ENCODE data around the gene PLLP.

Gene PLLP

DNA sequence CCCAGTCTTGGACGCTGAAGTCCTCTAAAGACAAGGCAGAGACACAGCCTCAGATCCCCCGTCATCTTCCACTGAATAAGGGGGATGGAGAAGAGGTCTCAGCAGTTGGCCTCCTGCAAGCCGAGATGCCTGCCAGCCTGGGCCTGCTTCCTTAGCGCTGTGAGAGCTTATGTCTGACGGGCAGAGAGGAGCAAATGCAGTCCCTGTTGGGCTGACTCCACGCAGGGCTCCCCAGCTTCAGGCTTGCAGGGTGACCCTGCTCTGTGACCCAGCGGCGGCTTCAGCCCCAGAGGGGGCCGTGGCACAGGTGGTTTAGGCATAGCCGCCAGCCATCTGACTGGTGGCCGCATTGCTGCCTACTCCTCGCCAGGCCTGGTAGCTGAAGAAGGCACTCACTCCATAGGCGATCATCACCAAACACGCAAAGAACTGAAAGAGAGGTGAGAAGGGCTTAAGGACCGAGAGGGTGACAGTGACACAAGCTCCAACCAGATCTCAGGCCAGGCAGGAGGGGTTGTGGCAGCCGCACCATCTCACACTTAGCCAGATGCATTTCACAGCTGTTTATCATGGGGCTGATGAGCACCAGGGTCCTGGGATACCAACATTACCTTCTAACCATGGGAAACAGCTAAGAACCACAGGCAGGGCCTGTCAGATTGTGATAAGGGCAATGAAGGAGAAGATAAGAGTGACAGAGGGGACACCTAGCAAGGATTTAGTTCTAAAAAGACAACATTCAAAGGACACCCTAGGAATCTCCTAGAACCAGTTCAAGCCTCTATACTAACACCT is 27.7 kb downstream of the PLLP start:
- no peak for DNase-seq (ENCODE audit: low read depth)

DNA sequence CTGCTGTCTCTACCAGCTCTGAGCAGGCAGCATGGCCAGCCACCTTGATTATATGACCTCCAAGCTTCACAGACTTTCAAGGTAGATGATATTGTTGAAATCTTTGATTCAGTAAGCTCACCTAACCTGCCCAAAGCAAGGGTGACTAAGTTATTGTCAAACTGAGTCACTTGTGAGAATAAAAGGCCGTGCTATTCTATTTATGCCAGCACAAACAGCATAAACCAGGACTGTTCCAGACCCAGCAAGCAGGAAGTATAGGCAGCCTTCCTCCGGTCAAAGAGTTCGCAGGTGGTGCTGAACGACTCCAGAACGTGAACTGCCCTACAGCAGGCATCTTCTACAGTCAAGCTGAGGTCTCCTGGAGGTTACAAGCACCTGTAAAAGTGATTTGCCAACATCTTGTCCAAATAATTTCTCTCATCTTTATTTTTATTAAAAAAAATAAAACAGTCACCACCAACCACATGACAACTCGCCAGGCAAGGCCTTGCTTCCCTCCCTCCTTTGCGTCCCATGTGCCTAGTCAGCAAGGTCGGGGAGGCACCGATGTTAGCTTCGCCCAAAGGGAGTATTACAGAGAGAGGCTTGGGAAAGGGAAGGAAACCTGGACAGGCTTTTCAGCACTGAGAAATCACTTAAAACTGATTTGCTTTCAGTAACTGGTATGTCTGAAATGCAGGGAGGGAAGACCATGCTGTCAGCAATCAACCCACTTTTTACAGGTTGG is 28.6 kb downstream of the PLLP start:
- DNase-seq (ENCODE audit: low read depth), result no peak

DNA sequence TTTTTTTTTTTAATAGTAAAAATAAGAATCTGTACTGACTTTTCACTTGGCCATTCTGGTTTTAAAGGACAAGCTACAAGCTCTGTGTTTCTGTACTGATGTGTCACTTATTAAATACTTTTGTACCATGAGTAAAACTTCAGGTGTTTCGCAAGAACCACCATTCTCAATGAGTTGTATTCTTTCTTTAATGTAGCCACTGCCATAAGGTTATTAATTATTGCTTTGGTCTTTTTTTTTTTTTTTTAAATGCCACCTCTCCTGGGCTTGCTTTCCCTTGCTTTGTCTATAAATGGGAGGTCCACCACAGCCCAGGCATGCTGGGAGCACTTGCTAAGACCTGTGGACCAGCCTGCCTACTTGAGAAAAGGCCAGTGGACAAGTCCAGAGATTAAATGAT is 31.0 kb downstream of the PLLP start:
- DNase-seq (ENCODE audit: low read depth), result no peak

DNA sequence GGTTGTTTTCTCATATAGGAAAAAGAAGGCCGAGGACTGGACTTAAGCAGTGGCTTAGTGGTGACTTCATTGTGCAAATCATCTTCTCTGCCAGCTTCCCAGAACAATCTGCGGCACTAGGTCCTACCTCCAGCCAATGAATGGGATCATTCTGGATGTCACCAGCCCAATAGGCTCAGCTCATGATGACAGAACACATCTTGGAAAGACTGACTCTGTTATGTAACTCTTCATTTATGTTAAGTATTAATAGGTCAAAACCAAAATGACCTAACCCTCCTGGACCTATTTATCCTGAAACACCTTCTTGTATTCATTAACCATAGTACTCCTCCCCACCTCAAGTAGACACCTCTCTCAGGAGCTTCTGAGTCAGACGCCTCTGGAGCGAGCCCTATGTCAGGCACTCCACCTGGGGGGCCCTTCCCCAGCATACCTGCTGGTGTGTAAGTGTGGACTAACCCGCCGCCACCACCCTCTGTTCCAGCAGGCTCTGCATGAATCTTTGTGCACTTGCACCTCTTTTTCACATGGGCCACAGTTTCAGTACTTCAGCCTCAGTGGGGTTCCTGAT is 32.2 kb downstream of the PLLP start:
- no peak for DNase-seq (ENCODE audit: low read depth)

DNA sequence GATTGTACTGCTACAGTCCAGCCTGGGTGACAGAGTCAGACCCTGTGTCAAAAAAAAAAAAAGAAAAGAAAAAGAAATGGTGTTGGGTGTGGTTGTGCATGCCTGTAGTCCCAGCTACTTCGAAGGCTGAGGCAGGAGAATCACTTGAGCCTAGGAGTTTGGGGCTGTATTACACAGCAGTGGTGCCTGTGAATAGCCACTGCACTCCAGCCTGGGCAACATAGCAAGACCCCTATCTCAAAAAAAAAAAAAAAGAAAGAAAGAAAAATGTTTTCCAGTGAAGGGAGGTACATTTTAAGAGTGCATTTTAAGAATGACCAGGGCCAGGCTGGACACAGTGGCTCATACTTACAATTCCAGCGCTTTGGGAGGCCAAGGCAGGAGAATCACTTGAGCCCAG is 33.1 kb downstream of the PLLP start:
- DNase-seq (ENCODE audit: low read depth), result no peak

DNA sequence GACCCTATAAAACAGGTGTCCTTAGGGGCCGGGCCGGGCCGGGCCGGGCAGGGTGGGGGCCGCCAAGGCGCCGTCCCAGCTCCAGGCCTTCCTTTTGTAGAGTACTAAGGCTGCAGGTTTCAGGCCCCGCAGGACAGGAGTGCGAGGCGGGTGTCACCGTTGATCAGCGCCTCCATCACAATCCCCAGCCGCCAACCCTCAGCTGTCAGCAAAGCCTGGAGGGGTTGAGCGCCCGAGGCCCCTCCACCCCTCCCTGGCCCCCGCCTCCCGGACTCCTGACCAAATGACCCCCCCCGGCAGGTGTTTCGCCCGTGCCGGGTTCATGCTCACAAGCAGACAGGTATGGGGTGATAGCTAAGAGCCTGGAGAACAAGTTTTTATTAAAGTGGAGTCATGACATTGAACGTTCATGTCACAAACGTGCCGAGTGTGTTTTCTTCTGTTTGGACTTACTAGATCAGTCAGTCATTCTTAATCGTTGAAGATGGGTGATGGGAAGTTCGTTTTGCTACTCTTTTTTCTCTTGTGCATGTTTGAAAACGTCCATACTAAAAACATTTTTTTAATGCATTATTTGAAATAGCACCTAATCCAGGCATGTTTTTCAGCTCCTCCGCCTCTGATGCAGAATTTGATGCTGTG is 38.9 kb downstream of the PLLP start:
- DNase-seq (ENCODE audit: low read depth), result no peak

DNA sequence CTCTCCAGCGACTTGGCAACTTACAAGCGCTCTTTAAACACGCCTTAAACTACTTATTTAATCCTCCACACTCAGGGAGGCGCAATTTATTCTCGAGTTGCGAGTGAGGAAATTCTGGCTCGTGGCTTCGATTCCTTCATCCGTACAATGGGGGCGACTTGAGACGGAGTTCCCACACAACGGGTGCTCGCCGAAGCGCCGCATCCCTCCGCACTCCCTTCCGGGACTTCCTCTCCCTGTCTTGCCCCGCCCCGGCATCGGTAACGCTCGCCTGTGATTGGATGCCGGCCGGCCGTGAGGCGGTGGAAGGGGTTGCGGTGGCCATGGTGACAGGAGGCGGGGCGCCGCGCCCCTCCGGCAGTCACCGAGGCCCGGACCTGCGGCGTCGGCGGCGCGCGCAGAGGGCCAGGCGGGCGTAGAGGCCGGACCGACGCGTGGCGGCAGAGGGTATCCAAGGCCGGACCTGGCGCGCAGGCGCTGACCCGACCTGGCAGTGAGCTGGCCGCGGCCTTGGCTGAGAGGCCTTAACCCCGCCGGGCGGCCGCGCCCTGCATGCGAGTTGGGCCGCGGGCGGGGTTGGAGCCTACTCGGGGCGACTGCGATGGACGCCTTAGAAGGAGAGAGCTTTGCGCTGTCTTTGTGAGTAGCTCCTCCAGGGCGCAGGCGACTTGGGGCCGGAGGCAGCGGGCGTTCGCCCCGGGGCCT is 39.6 kb downstream of the PLLP start, which contains the start of gene ARL2BP:
Gene ARL2BP (plus strand): TSS at position 493 of the 705 bp plus-strand sequence. CDS start 109 bp downstream, at position 602.
- DNase-seq (ENCODE audit: low read depth), result peak; percentile 91

DNA sequence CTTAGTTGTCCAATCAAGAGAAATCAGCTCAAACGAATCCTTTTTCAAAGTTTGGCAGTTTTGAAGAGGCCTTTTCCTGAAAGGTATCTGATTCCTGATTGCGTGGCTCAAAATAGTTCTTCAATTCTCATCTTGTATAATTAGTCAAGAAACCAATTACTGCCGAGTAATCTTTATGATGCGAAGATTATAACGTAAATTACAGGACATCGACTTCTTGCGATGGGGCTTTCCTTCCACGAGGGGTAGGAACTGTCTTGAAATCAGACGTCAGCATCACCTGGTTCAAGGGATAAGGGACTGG is 40.1 kb downstream of the PLLP start:
- no peak for DNase-seq (ENCODE audit: low read depth)

DNA sequence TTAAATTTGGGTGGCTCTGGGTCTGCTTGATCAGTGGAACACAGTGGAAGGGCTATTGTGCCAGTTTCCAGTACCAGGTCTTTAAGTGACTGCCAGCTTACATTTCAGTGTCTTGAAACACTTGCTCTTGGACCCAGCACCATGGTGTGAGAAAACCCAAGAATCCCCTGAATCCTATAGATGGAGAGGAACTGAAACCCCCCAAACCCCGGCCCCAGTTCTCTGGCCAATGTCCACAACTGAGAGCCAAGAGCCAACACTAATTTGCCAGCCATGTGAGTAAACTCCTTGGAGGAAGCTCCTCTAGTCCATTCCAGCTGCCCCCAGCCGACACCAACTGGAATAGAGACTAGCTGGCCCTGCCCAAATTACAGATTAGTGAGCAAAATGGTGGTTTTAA is 41.8 kb downstream of the PLLP start:
- no peak for DNase-seq (ENCODE audit: low read depth)

DNA sequence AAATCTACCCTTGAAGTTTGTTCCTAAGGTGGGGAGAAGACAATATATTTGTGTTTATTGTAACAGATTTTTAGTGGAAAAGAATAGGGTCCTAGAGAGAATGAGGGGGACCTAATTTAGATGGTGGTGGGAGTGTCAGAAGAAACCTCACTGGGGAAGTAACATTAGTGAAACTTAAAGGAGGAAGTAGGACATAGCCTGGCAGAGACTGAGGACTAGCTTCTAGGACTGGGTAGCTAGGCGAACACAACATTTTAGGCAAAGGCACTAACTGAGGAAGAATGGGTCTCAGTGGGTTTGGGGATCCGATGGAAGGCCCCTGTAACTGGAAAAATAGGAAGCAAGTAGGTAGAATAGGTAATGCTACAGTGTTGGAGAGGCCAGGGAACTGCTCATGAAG is 43.6 kb downstream of the PLLP start:
- DNase-seq (ENCODE audit: low read depth), result no peak

DNA sequence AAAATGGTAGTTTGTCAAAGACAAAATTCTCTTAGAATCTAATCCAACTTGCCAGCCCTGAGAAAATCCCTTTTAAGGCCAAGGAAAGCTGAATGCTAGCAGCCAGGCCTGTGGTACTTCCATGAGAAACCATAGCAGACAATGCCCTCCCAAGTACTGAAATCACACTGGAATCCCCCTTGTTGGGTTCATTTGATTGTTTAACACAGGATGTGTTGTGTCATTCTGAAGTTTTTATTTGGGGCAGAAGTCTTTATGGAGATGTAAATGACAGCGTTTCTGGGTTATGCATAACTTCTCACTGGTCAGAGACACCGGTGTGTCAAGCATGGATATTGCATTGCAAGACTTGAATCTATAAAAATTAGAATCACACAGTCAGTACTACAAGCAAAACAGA is 45.4 kb downstream of the PLLP start:
- no peak for DNase-seq (ENCODE audit: low read depth)

DNA sequence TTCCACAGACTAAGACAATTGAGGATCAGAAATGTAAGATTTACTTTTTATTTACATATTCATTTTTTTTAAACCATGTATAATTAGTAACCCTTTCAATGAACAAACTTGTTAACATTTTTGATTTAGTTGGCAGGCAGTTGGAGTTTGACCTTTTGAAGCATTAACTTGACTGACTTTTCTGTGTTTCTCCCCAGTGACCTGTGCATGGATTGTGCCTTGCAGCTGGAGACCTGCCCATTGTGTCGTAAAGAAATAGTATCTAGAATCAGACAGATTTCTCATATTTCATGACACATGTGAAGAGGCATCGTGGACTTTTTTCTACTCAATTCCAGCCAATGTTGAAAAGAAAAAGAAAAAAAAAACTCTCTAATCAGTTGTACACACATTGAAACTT is 45.8 kb downstream of the PLLP start:
- DNase-seq (ENCODE audit: low read depth), result no peak

DNA sequence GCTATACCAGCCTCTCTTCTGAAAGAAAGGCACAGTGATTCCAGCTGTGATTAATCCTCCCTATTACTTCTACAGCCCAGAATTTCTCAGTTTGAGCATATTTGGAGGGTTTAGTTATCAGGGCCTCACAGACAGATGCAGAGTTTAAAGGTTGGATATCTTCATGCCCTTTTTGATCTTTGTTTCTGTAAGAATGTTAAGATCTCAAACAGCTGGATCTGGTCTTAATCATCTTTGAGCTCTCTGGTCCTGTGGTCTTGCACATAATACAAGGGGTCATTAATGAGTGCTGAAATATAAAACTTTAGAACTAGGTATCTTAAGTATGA is 48.5 kb downstream of the PLLP start:
- no peak for DNase-seq (ENCODE audit: low read depth)

DNA sequence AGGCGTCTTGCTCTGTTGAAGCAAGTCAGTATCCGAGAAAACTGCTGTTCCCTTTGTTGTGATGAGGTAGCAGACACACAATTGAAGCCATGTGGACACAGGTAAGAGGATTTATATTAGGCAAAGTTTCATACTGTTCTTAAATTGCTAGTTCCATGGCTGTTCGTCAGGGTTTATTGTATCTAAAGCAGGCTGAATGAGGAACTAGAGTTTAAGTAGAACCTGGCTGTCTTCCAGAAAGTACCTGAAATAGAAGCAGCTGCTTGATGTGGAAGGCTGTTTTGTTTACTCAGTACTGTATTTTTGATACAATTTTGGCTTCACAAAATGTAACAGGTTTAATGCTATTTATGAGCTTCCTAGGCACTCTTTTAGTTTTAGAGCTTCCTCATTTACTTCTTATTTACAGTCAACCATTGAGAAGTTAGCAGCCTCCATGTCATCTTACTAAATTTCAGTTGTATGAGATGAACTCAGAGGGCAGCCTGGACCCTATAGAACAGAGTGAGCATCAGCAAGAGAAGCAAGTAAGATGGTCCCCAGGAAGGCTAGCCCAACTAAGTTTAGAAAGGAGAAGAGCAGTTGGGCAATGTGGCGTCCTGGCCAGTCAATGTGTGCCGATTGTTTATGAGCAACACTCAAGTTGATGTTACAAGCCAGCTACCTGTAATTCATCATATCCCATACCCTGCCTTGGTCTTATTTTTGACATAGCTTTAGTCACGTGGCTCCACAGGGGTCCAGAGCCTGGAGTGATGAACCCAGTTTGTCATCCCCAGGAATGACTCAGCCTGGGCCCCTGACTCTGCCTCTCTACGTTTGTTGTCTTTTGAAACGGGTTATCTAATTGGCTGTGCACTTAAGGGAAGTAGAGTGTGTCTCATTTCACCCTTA is 49.1 kb downstream of the PLLP start:
- no peak for DNase-seq (ENCODE audit: low read depth)

DNA sequence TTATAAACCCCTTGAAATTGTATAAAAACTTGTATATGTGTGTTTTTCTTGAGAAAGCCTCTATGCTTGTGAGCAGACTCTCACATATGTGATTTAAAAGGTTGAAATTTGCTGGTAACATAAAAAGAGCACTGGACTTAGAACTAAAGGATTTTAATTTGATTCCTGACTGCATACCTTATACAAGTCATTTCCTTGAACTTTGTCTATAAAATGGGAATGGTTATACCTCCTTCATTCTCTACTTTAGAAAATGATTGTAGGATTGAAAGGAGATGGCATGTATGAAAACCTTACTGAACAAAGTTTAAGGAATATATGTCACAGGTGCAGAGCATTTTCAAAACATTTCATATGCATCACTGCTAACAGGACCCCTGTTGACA is 49.8 kb downstream of the PLLP start:
- no peak for DNase-seq (ENCODE audit: low read depth)

DNA sequence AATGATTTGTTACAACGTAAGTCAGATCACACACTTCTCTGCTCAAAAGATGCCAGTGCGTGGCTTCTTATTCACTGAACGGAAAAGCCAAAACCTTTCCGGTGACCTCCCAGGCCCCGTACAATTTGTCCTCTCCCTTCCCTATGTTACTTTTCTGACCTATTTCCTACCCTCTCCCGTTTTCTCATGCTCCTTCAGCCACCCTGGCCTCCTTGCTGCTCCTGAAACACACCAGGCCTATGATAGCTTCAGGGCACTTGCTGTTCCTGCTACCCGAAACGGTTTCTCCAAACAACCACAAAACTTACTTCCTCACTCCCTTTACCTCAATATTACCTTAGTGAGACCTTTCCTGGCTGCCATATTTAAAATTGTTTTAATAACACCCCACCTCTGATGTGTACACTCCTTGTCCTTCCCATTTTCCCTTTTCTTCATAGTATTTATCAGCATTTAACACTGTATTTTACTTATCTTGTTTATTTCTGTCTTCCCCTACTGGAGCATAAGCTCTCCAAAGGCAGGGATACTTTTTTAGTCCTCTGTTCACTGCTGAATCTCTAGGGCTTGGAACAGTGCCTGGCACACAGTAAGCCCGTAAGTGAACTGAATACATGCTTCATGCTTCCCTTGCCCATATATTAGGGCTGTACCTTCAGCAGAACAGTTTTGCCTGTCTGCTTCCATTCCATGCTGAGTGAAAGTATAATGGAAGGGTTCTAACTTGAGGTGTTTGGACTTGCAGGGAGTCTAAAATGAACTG is 50.3 kb downstream of the PLLP start:
- no peak for DNase-seq (ENCODE audit: low read depth)

DNA sequence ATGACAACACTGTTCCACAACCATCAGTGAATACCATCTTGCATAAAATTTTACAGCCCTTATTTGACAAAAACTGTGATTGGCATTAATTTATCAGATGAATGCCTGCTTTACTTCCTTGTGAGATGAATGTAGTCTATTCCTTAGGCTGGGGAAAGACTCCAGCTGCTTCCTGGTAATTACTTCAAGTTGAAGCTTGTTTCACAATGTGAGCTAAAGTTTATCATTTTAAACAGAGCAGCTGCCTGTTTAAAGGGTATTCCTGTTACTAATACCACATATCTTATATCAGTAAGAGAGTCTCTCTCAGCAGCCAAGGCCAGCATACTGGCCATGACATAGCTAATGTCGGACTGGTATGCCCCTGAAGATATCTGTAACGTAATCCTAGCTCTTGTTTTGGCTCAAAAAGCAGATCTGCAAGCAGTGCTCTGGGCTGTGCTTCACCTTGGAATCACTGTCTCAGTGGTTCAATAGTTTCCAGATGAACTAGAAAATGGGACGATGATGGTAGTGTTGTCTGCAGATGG is 52.6 kb downstream of the PLLP start:
- no peak for DNase-seq (ENCODE audit: low read depth)

DNA sequence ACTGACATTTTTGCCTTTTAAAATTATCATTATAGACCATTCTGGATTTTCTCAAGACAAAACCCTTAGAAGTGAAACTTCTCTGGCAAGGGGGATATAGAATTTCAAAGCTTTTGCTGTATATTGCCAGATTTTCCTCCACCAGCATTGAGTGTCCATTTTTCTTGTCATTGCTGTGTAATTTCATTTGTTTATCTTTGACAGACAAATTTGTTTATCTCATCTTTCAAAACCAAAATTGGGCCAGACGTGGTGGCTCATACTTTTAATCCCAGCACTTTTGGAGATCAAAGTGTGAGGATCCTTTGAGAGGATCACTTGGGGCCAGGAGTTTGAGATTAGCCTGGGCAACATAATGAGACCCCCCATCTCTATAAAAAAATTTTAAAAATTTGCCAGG is 55.4 kb downstream of the PLLP start:
- no peak for DNase-seq (ENCODE audit: low read depth)

DNA sequence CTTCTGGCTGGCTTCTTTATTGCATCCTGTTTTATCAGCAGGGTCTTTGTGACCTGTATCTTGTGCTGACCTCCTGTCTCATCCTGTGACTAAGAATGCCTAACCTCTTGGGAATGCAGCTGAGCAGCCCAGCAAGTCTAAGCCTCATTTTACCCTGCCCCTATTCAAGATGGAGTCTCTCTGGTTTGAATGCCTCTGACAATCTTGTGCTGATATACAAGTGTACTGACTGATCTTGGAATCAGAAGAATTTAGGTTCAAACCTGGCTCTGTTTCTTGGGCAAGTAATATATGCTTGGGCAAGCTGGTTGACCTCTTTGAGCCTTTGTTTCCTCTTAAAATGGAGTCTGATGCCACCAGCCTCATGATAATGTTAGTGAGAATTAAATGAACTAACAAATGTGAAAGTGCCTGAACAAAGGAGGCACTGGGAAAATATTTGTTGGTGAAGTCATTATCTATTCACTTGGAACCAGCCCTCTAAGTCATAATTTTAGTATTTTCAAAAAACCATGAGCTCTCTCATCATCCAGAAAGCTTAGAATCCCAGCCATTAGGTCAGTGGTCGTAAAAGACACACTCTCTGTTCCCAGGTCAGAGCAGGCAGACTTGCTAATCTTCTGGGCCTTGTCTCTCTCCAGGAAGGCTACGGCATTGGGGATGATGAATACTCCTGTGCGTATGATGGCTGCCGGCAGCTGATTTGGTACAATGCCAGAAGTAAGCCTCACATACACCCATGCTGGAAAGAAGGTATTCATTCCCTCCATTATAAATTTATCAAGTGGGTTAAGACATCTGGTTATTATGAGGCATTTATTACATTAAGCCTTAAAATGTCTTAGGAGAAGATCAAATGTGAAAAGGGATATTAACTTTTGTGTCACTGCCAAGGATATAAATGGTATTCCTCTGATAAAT is 57.5 kb downstream of the PLLP start:
- no peak for DNase-seq (ENCODE audit: low read depth)

Data from stimulated activated CD8-positive, alpha-beta memory T cell treated with anti-CD3 and anti-CD28 coated beads, Interleukin-15, amount 100 ng/mL, for 24 hours (primary cell).